ENCODE results near the gene C11orf16. TPM values are rescaled to one million over a fixed set of nuclear protein-coding genes. Genes with fewer than 3 reads are reported as not detected.
A peak's percentile ranks its signal among the peaks of the same experiment; 100 is the strongest.

The C11orf16 gene
- total RNA-seq, 1 experiment from 2014 or later: not detected

- Mint-ChIP-seq H3K4me3 (ENCODE audit: unreplicated experiment) (peak within 1 kb of the TSS; percentile 85), H3K27ac (ENCODE audit: low read depth, unreplicated experiment) (peak within 1 kb of the TSS; percentile 72), H3K36me3 (ENCODE audit: insufficient read depth, unreplicated experiment) (peaks cover 10% of the 10 kb centered on the region), H3K9me3 (ENCODE audit: unreplicated experiment) (no peaks in the 10 kb centered on the region), H3K4me1 (ENCODE audit: insufficient read depth, unreplicated experiment) (peaks cover 20% of the 10 kb centered on the region), H3K27me3 (ENCODE audit: insufficient read depth, unreplicated experiment) (no peaks in the 10 kb centered on the region)
- CTCF ChIA-PET: interaction anchor here (0.7 to 2.6 kb wide), 7 partner anchors 47 to 281 kb away, joined by 3 to 20 read pairs (median 3); no protein-coding TSS in a partner anchor
- intact Hi-C loops (cut with micrococcal nuclease): loop anchor here (1.0 kb wide), 2 partner anchors 173 to 542 kb away; no protein-coding TSS in a partner anchor
- DNase-seq (ENCODE audit: unreplicated experiment): peak; percentile 92
- TF ChIP-seq, protein P1, sequence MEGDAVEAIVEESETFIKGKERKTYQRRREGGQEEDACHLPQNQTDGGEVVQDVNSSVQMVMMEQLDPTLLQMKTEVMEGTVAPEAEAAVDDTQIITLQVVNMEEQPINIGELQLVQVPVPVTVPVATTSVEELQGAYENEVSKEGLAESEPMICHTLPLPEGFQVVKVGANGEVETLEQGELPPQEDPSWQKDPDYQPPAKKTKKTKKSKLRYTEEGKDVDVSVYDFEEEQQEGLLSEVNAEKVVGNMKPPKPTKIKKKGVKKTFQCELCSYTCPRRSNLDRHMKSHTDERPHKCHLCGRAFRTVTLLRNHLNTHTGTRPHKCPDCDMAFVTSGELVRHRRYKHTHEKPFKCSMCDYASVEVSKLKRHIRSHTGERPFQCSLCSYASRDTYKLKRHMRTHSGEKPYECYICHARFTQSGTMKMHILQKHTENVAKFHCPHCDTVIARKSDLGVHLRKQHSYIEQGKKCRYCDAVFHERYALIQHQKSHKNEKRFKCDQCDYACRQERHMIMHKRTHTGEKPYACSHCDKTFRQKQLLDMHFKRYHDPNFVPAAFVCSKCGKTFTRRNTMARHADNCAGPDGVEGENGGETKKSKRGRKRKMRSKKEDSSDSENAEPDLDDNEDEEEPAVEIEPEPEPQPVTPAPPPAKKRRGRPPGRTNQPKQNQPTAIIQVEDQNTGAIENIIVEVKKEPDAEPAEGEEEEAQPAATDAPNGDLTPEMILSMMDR (IDR thresholded peaks at IDR 0.05; ENCODE audit: unreplicated experiment): no peak
- POLR2A ChIA-PET: interaction anchor here (0.7 to 3.0 kb wide), 36 partner anchors 8 to 1844 kb away, joined by 3 to 34 read pairs (median 4); partner anchors contain the start of genes AKIP1, CTR9, EIF4G2 and RPL27A
- BruUV-seq (replicated peaks): TSS peak; percentile 64
Measured at GRCh38 chr11:8964324-8965320, 31.9 kb upstream of the C11orf16 start, which contains the start of gene TMEM9B. Gene TMEM9B (minus strand): TSS chr11:8964442. CDS start chr11:8964313, 129 bp downstream.

DNA sequence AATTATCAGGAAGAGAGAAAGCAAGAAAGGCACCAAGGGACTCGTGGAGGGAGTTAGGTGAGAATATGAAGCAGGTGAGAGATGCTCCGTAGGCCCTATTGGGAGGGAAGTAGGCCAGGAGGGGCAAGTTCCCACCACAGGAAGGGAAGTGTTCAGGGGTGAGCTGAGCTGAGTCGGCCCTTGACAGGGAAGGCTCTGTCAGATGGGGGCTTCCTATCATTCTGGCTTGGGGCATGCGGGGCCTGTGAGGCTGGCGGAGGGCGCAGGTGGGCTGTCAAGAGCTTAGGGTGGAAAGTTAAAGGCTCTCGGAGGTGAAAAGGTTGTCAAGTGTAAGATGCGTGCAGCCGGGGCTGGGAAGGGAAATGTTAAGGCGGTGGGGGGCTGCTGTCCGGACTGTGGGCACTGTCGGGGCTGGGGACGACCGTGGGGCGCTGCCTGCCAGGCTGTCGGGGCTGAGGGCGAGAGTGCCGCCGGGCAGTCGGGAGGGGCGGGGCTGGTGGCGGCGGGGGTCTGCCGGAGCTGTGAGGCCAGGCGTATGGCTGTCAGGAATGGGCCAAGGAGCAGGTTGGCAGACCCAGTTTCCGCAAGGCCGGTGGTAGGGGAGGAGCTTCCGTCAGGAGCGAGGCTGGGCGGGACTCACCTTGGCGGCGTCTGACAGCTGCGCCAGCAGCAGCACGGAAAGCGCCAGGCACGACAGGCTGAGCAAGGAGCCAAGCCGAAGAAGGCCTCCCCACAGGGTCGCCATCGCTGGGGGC lies 31.0 kb upstream of the C11orf16 start:
- Mint-ChIP-seq H3K36me3 (ENCODE audit: insufficient read depth, unreplicated experiment) (peaks cover 10% of the 10 kb centered on the region), H3K9me3 (ENCODE audit: unreplicated experiment) (no peaks in the 10 kb centered on the region), H3K4me1 (ENCODE audit: insufficient read depth, unreplicated experiment) (peaks cover 20% of the 10 kb centered on the region), H3K27ac (ENCODE audit: low read depth, unreplicated experiment) (peak overlapping the region; percentile 72), H3K27me3 (ENCODE audit: insufficient read depth, unreplicated experiment) (no peaks in the 10 kb centered on the region), H3K4me3 (ENCODE audit: unreplicated experiment) (peak overlapping the region; percentile 85)
- intact Hi-C loops (cut with micrococcal nuclease): loop anchor here (1.0 kb wide), 2 partner anchors 174 to 543 kb away; no protein-coding TSS in a partner anchor
- ChIA-PET CTCF (interaction anchor here (0.5 to 2.6 kb wide), 13 partner anchors 46 to 965 kb away, joined by 3 to 20 read pairs (median 3); a partner anchor contains a TSS), POLR2A (interaction anchor here (0.7 to 3.0 kb wide), 40 partner anchors 8 to 1845 kb away, joined by 3 to 34 read pairs (median 4); partner anchors contain the start of genes AKIP1, CTR9, DENND5A and EIF4G2)
- BruUV-seq (replicated peaks): no TSS peak
- DNase-seq (ENCODE audit: unreplicated experiment): peak; percentile 83
- TF ChIP-seq, protein P1 (IDR thresholded peaks at IDR 0.05; ENCODE audit: unreplicated experiment): no peak

DNA sequence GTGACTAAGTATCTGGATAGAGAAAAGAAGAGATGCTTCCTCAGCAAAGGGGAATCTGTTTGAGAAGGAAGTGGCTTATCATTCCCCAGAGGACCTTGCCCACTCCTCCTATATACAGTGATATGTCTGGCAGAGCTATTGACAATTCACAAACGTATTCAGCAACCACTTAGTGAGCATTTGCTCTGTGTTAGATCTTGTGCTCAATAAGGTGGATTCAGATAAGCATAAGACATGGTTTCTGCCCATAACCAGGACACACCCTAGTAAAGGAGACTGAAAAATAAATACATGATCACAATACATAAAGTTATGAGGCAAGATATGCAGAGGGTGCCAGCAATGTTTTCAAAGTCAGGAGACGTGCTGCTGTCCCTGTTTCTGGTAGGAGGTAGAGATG lies 30.1 kb upstream of the C11orf16 start:
- no peaks in the 10 kb centered on the region for H3K27me3 Mint-ChIP-seq (ENCODE audit: insufficient read depth, unreplicated experiment)
- CTCF ChIA-PET: interaction anchor here (0.5 to 2.6 kb wide), 6 partner anchors 45 to 530 kb away, joined by 4 to 20 read pairs (median 6); no protein-coding TSS in a partner anchor
- BruUV-seq (replicated peaks): TSS peak; percentile 22
- peaks cover 10% of the 10 kb centered on the region for H3K36me3 Mint-ChIP-seq (ENCODE audit: insufficient read depth, unreplicated experiment)
- no peaks in the 10 kb centered on the region for H3K9me3 Mint-ChIP-seq (ENCODE audit: unreplicated experiment)
- TF ChIP-seq, protein P1 (IDR thresholded peaks at IDR 0.05; ENCODE audit: unreplicated experiment): no peak
- intact Hi-C loops (cut with micrococcal nuclease): no loop called here
- POLR2A ChIA-PET: interaction anchor here (0.7 to 3.0 kb wide), 17 partner anchors 8 to 734 kb away, joined by 3 to 34 read pairs (median 4); partner anchors contain the start of genes AKIP1, DENND5A, RPL27A and TRIM66
- peak overlapping the region; percentile 85 for H3K4me3 Mint-ChIP-seq (ENCODE audit: unreplicated experiment)
- H3K27ac Mint-ChIP-seq (ENCODE audit: low read depth, unreplicated experiment): peak overlapping the region; percentile 72
- H3K4me1 Mint-ChIP-seq (ENCODE audit: insufficient read depth, unreplicated experiment): peaks cover 20% of the 10 kb centered on the region
- no peak for DNase-seq (ENCODE audit: unreplicated experiment)
